ENCODE results near the gene CHN2. TPM values are rescaled to one million over a fixed set of nuclear protein-coding genes. Genes with fewer than 3 reads are reported as not detected.

Gene CHN2
- total RNA-seq, 2 experiments from 2014 or later, result 0.53 to 0.69 TPM

DNA sequence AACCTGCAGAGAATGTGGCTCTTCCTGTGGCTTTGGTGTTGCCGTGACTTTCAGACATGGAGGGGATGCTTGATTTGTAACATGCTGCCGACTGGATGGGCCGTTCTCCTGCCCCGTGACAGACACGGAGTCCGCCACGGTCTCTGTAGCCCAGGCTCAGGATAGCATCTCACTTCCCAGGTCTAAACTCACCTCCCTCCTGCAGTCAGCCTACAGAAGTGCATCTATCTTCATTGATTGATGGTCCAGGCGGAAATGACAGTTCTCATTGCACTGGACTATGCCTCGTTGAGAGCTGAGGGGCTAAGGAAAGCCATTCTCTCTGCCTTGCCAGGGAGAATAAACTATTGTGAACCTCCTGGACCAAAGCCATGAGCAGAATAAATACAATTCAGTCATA, 77.5 kb downstream of the CHN2 start:
- POLR2A ChIA-PET, result no interaction called here
- DNase-seq, result no peak

DNA sequence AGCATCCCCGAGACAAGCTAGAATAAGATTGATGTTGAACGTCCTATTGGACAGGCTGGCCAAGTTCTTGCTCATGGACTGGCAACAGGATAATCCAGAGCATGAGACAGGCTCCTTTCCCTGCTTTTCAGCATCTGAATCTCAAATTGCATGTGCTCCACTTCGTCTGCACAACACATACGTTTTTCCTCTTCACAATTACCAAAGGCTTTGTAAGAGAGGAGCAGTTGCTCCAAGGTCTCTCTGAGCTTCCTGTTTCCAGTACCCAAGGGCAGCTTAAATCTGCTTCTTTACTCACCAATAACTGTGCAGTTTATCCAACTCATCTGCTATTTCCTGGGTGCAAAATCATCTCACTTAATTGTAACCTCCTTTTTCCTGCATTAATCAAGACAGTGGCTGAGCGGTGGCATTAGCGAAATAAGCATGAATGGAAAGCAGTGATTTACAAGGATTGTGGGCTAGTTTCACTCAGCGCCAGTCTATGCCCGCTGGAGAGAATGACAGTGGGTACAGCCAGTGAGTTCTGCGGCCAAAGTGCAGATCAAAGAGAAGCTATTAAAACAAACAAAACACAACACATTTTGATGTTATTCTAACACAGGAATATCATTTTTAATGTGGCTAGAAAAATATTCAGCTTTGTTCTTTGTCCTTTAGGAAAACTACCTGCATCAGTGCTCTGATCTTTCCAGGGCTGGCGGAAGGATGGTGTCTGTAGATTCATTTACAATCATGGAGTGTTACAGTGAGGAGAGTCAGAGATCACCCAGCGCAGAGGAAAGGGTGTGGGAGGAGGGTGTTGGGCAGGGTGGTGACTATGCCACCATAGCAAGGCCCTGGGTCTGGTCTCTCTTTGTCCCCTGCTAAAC, 79.8 kb downstream of the CHN2 start:
- no peaks in the 10 kb centered on the region for H3K27me3 Mint-ChIP-seq
- CTCF ChIA-PET, result interaction anchor here (0.7 to 1.2 kb wide), 2 partner anchors 13 to 124 kb away, joined by 3 to 4 read pairs; no protein-coding TSS in a partner anchor
- H3K4me3 Mint-ChIP-seq, result no peak overlapping the region

More for the DNA sequence above, 77.5 kb downstream of the CHN2 start:
- no peak overlapping the region for H3K27ac Mint-ChIP-seq
- no peaks in the 10 kb centered on the region for H3K9me3 Mint-ChIP-seq
- H3K27me3 Mint-ChIP-seq, result no peaks in the 10 kb centered on the region
- H3K4me1 Mint-ChIP-seq (ENCODE audit: low read depth), result peaks cover 21% of the 10 kb centered on the region
- no peaks in the 10 kb centered on the region for H3K36me3 Mint-ChIP-seq
- no peak overlapping the region for H3K4me3 Mint-ChIP-seq
- CTCF ChIA-PET, result interaction anchor here (0.6 kb wide), 1 partner anchor 25 kb away, joined by 3 read pairs; no protein-coding TSS in a partner anchor
- intact Hi-C loops (cut with micrococcal nuclease), result no loop called here

DNA sequence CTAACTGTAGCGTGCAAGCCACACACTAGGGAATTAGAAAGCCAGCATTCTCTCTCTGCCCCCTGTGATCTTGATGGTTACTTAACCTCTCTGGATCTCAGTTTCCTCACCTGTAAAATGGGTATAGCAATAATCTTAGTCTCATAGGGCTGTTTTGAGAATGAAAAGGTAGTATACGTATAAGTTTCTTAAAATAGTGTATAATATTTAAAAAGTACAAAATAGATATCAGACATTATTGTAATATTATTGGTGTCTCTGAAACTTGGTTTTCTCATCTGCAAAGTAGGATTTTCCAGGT, 80.4 kb downstream of the CHN2 start:
- intact Hi-C loops (cut with micrococcal nuclease), result no loop called here
- Mint-ChIP-seq H3K36me3 (no peaks in the 10 kb centered on the region), H3K4me3 (no peak overlapping the region), H3K9me3 (no peaks in the 10 kb centered on the region), H3K27ac (no peak overlapping the region), H3K27me3 (peaks cover 2% of the 10 kb centered on the region), H3K4me1 (ENCODE audit: low read depth) (peaks cover 24% of the 10 kb centered on the region)
- POLR2A ChIA-PET, result no interaction called here
- CTCF ChIA-PET, result interaction anchor here (0.7 kb wide), 1 partner anchor 123 kb away, joined by 3 read pairs; no protein-coding TSS in a partner anchor
- no peak for DNase-seq

More for the DNA sequence above, 79.8 kb downstream of the CHN2 start:
- H3K36me3 Mint-ChIP-seq, result no peaks in the 10 kb centered on the region
- POLR2A ChIA-PET, result no interaction called here
- no peak for DNase-seq
- H3K9me3 Mint-ChIP-seq, result no peaks in the 10 kb centered on the region
- H3K4me1 Mint-ChIP-seq (ENCODE audit: low read depth), result peaks cover 24% of the 10 kb centered on the region
- intact Hi-C loops (cut with micrococcal nuclease), result no loop called here
- no peak overlapping the region for H3K27ac Mint-ChIP-seq

DNA sequence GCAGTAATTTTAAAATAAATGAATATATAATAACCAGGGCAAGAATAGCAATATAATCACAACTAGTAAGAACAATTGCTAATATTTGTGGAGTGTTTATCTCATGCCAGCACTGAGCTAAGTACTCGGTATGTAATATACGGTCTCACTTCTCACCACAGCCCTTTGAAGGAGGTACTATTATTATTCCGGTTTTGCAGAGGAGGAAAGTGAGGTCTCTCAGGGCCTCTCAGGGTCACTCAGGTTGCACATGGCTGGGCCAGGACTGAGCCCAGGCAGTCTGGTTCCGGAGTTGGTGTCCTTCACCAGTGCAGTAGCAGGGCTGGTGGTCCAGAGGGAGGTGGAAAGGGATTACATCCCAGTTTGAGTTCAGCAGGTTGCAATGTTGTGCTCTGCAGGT, 80.9 kb downstream of the CHN2 start:
- CTCF ChIA-PET, result no interaction called here
- Mint-ChIP-seq H3K27me3 (peaks cover 2% of the 10 kb centered on the region), H3K4me1 (ENCODE audit: low read depth) (peaks cover 24% of the 10 kb centered on the region), H3K27ac (no peak overlapping the region), H3K36me3 (no peaks in the 10 kb centered on the region), H3K9me3 (no peaks in the 10 kb centered on the region), H3K4me3 (no peak overlapping the region)
- DNase-seq, result no peak
- intact Hi-C loops (cut with micrococcal nuclease), result no loop called here
- POLR2A ChIA-PET, result no interaction called here

DNA sequence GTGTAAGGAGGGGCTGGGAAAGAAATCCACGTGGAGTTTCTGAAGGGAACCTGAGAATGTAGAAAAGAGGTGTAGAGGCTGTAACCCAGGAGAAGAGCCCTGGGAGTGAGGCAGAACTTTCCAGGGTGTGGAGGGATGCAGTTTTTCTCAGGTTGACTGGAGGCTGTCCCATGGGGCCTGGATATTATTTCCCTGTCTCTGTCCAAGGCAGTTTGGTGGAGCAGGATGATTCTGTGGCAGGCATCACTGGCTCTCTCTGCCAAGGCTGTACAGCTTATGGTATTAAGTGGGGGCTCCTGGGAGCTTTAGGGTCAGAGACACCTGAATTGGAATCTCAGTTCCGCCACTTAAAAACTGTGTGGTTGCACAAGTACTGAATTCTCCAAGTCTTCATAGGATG, 81.6 kb downstream of the CHN2 start:
- Mint-ChIP-seq H3K4me3 (no peak overlapping the region), H3K9me3 (no peaks in the 10 kb centered on the region), H3K36me3 (no peaks in the 10 kb centered on the region), H3K4me1 (ENCODE audit: low read depth) (peaks cover 17% of the 10 kb centered on the region), H3K27ac (no peak overlapping the region), H3K27me3 (peaks cover 2% of the 10 kb centered on the region)
- ChIA-PET CTCF (interaction anchor here (1.0 kb wide), 1 partner anchor 86 kb away, joined by 3 read pairs; no protein-coding TSS in a partner anchor), POLR2A (no interaction called here)
- no peak for DNase-seq
- intact Hi-C loops (cut with micrococcal nuclease), result no loop called here

DNA sequence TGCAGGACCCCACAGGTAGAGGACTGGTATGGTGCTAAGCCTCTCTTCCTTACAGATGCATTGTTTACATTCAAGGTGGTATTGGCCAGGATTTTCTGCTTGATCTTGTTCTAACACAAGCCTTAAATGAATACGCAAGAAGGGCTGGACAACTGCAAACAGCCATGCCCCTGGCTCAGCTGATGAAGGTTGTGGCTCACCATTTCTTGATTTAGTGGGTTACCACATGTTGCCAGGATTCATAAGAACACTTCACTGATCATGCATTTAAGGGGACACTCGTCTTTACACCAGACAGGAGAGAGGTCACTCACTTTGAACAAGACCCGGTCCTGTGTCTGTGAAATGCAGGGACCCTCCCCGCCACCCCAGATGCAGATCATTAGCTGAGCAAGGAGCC, 82.2 kb downstream of the CHN2 start:
- ChIA-PET CTCF (interaction anchor here (1.0 kb wide), 1 partner anchor 87 kb away, joined by 3 read pairs; no protein-coding TSS in a partner anchor), POLR2A (no interaction called here)
- intact Hi-C loops (cut with micrococcal nuclease), result no loop called here
- no peak for DNase-seq
- Mint-ChIP-seq H3K4me1 (ENCODE audit: low read depth) (peaks cover 11% of the 10 kb centered on the region), H3K36me3 (no peaks in the 10 kb centered on the region), H3K9me3 (no peaks in the 10 kb centered on the region), H3K27me3 (peaks cover 3% of the 10 kb centered on the region), H3K27ac (no peak overlapping the region), H3K4me3 (no peak overlapping the region)

DNA sequence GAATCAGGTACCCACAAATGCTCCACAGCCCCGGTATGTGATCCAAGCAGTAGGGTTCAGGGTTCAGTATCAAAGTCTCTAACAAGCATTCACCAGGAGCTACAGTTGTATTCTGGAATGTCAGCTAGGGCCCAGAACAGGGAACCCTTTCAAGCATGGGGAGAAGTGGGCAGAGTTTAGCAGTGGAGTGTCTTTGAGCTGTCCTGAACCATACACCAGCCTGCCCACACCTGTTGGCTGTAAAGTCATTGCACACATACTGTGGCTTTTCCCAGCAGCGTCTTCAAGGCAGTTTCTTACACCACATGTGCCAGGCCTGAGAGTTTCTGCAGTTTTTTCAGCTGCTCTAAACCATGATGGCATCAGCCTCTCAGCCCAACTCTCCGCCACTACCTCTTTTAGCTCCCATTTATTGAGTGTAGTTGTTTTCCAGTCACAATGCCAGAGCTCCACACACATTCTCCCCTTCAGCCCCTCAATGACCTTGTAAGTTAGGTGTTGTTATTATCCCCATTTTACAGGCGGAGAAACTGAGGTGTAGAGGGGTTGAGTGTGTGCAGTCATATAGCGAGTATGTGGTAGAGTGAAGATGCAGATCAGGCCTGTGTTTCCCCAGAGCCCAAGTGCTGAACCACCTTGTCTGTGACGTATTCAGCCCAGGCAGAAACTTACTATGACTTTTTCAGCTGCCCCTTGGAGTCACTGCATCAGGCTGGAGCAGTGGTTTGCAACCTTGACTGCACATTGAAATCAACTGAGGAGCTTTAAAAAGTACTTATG, 83.1 kb downstream of the CHN2 start:
- Mint-ChIP-seq H3K27ac (no peak overlapping the region), H3K4me3 (no peak overlapping the region), H3K4me1 (ENCODE audit: low read depth) (peaks cover 9% of the 10 kb centered on the region), H3K36me3 (no peaks in the 10 kb centered on the region), H3K9me3 (no peaks in the 10 kb centered on the region), H3K27me3 (peaks cover 6% of the 10 kb centered on the region)
- ChIA-PET POLR2A (no interaction called here), CTCF (no interaction called here)
- intact Hi-C loops (cut with micrococcal nuclease), result no loop called here
- DNase-seq, result peak; percentile 33

DNA sequence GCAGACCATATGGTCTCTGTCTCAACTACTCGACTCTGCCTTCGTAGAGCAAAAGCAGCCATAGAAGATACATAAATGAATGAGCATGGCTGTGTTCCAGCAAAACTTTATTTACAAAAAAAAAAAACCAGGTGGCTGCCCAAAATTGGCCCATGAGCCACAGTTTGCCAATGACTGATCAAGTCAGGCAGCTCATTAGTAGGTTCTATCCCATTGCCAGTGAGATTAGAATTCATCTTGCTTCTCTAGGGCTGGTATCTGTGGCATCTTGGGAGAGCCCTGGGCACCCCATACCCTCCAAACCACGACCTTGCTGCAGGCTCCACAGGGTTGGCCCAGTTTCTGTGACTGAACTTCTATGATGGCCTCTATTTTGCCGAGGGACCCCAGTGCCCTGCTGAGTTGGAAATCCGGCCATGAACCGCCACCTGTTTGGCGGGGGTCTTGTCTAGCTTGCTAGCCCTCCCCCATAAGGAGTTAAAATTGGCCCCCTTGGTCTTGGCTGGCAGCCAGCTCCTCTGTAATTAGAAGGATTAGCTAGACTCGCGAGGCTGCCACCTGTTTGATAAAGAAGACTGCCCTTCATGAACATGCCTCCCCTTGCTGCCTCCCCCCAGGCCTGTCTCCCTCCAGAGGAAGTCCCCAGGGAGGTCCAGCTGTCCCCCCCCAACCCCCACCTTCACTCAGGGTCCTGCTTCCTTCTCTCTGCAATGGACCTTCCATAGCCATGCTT, 83.9 kb downstream of the CHN2 start:
- peaks cover 9% of the 10 kb centered on the region for H3K4me1 Mint-ChIP-seq (ENCODE audit: low read depth)
- intact Hi-C loops (cut with micrococcal nuclease), result no loop called here
- H3K27me3 Mint-ChIP-seq, result peaks cover 9% of the 10 kb centered on the region
- H3K27ac Mint-ChIP-seq, result no peak overlapping the region
- POLR2A ChIA-PET, result no interaction called here
- CTCF ChIA-PET, result no interaction called here
- no peak for DNase-seq
- no peaks in the 10 kb centered on the region for H3K36me3 Mint-ChIP-seq
- H3K4me3 Mint-ChIP-seq, result no peak overlapping the region
- H3K9me3 Mint-ChIP-seq, result no peaks in the 10 kb centered on the region

DNA sequence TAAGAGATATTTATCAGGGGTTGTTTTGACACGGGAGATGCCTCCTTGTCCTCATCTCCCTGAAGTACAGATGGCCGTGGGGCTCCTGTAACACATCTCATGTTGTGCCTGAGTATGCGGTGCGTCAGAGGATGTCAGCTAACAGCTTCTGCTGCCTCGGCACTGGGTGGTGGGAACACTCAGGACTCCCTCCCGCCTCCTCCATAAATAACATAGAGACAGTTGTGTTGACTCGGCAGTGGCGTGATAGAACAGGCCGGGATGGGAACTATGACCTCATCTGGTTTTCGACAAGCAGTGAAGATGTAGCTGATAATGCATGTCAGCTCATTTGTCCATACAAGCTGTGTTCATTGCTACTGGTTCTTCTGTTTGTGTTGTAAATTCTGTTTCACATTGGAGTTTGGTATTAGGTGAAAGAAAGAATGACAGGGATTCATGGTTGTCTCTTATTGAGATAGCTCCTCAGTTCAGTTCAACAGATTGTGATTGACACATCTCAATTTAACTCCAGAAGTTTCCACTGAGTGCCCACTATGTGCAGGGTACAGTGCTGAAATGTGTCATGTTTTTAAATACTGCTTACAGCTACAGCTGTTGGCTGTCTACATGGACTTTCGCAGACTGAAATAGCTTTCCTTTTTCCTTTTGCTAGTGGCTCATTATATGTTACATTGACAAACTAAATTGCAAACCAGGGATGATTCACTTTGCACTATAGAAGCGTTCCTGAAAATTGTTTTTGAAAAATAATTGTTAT, 87.4 kb downstream of the CHN2 start:
- Mint-ChIP-seq H3K4me3 (no peak overlapping the region), H3K27me3 (peaks cover 11% of the 10 kb centered on the region), H3K9me3 (no peaks in the 10 kb centered on the region), H3K36me3 (no peaks in the 10 kb centered on the region), H3K4me1 (ENCODE audit: low read depth) (peaks cover 17% of the 10 kb centered on the region), H3K27ac (no peak overlapping the region)
- intact Hi-C loops (cut with micrococcal nuclease), result no loop called here
- POLR2A ChIA-PET, result no interaction called here
- CTCF ChIA-PET, result interaction anchor here (0.7 kb wide), 1 partner anchor 21 kb away, joined by 3 read pairs; no protein-coding TSS in a partner anchor
- no peak for DNase-seq

DNA sequence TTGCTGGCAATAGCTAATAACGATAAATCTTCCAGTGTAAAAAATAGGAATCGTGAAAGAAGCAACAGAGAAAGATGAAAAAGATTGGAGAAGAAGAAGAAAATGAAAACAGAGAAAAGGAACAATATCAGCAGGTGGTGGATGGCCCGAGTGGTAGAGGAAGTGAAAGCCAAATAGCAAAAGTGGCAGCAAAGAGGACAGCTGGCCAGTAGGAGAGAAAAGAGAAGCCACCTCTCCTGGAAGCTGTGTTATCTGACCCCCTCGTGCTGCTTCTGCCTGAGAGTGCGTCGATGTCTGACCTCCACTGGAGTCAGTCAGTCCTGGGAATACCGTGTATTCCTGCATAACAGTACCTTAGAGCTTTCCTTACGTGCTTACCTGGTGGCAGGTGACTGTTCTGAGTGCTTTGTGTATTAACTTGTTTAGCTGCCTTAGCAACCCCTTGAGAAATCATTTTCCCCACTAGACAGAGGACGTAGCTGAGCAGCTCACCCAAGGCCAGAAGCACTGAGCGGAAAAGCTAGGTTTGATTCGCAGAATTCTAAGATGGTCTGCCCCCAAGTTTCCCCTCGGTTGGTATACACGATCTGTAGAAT, 88.3 kb downstream of the CHN2 start:
- intact Hi-C loops (cut with micrococcal nuclease), result no loop called here
- peaks cover 11% of the 10 kb centered on the region for H3K27me3 Mint-ChIP-seq
- ChIA-PET POLR2A (interaction anchor here (0.9 kb wide), 1 partner anchor 18 kb away, joined by 3 read pairs; no protein-coding TSS in a partner anchor), CTCF (interaction anchor here (0.5 to 1.1 kb wide), 2 partner anchors 15 to 167 kb away, joined by 3 read pairs; no protein-coding TSS in a partner anchor)
- peaks cover 21% of the 10 kb centered on the region for H3K4me1 Mint-ChIP-seq (ENCODE audit: low read depth)
- H3K36me3 Mint-ChIP-seq, result no peaks in the 10 kb centered on the region
- no peak for DNase-seq
- H3K9me3 Mint-ChIP-seq, result no peaks in the 10 kb centered on the region
- no peak overlapping the region for H3K4me3 Mint-ChIP-seq
- no peak overlapping the region for H3K27ac Mint-ChIP-seq

DNA sequence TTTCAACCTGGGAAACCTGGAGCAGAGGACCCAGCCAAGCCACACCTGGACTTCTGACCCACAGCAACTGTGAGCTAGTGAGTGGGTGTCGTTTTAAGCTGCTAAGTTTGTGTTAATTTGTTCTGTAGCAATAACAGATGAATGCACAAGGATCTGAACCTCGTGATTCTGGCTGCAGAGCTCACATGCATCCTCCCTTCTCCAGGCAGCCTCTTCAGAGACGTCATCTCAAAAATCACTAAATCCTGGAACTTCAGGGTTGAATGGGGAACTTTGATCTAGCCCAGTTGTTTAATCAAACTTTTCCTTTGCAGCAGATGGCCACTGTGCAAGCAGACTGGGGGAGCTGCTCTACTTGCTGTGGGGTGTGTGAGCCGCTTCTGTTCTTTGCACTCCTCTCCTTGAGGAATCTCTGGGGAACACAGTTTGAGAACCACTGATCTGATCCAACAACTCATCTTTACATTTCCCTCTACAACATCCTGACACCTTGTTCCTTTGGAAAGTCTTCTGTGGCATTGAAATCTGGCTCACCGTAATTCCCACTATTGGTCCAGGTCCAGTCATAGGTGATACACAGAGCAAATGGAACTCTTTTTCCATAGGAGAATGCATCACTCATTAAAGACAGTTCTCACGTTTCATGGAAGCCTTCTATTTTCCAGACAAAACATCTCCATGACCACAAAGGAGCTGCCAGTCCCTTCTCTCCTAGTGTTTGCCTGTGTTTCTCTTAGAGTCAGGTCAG, 90.3 kb downstream of the CHN2 start:
- Mint-ChIP-seq H3K27me3 (peaks cover 15% of the 10 kb centered on the region), H3K27ac (no peak overlapping the region), H3K4me1 (ENCODE audit: low read depth) (peaks cover 29% of the 10 kb centered on the region), H3K36me3 (no peaks in the 10 kb centered on the region), H3K9me3 (no peaks in the 10 kb centered on the region), H3K4me3 (no peak overlapping the region)
- DNase-seq, result no peak
- ChIA-PET POLR2A (no interaction called here), CTCF (interaction anchor here (1.0 kb wide), 1 partner anchor 40 kb away, joined by 3 read pairs; no protein-coding TSS in a partner anchor)
- intact Hi-C loops (cut with micrococcal nuclease), result loop anchor here (1.0 to 2.0 kb wide), 4 partner anchors 14 to 172 kb away; no protein-coding TSS in a partner anchor

All from activated CD4-positive, alpha-beta memory T cell treated with anti-CD3 and anti-CD28 coated beads for 36 hours (primary cell).